HepG2 (cell line): ENCODE measurements around the gene DUS3L. TPM values are rescaled to one million over a fixed set of nuclear protein-coding genes. Genes with fewer than 3 reads are reported as not detected.

Experiments used
- ARNT2 ChIP-seq: sonication (generic); formaldehyde crosslinking; IDR thresholded peaks from 2 replicates; pipeline ENCODE4 v1.8.0; 2022; ENCODE audit warnings: mild to moderate bottlenecking, low read depth, missing genetic modification reagents, moderate library complexity
- ATAD3A ChIP-seq: sonication (generic); formaldehyde crosslinking; IDR thresholded peaks from 2 replicates; pipeline ENCODE4 v1.4.0; 2020; ENCODE audit warnings: missing genetic modification reagents
- BCL6 ChIP-seq: IDR thresholded peaks from 2 replicates; pipeline ENCODE4 v1.6.1; 2016; ENCODE audit warnings: missing genetic modification reagents, missing compliant biosample characterization
- CENPX ChIP-seq: sonication (generic); formaldehyde crosslinking; IDR thresholded peaks from 2 replicates; pipeline ENCODE4 v1.9.0; 2021; ENCODE audit warnings: mild to moderate bottlenecking, missing genetic modification reagents, moderate library complexity
- DR1 ChIP-seq: sonication (generic); formaldehyde crosslinking; IDR thresholded peaks from 2 replicates; pipeline ENCODE4 v1.8.0; 2021; ENCODE audit warnings: mild to moderate bottlenecking, missing genetic modification reagents, inconsistent platforms
- EHMT2 ChIP-seq: fragments of 200-600 bp; sonication (generic); IDR thresholded peaks from 2 replicates; pipeline ENCODE4 v1.7.0; 2017; ENCODE audit warnings: antibody characterized with exemption, low read depth, low read length, borderline replicate concordance
- LRRFIP1 ChIP-seq: sonication (generic); formaldehyde crosslinking; conservative IDR thresholded peaks from 2 replicates; pipeline ENCODE4 v1.4.0; 2020; ENCODE audit warnings: missing genetic modification reagents
- MXD4 ChIP-seq: IDR thresholded peaks from 2 replicates; pipeline ENCODE4 v1.6.1; 2016; ENCODE audit warnings: mild to moderate bottlenecking, missing biosample characterization, missing genetic modification reagents
- REL ChIP-seq: sonication (generic); formaldehyde crosslinking; conservative IDR thresholded peaks from 2 replicates; pipeline ENCODE4 v1.8.0; 2022; ENCODE audit warnings: mild to moderate bottlenecking, missing genetic modification reagents, moderate library complexity
- TFDP2 ChIP-seq: sonication (generic); formaldehyde crosslinking; IDR thresholded peaks from 2 replicates; pipeline ENCODE4 v1.4.0; 2020; ENCODE audit warnings: missing genetic modification reagents
- ZEB1 ChIP-seq: IDR thresholded peaks from 2 replicates; pipeline ENCODE4 v1.6.1; 2012; ENCODE audit warnings: mild to moderate bottlenecking, low read depth, inconsistent platforms; ENCODE audit not compliant: insufficient replicate concordance
- ZFYVE20 ChIP-seq: sonication (generic); formaldehyde crosslinking; IDR thresholded peaks from 2 replicates; pipeline ENCODE4 v1.8.0; 2023; ENCODE audit warnings: low read depth, mild to moderate bottlenecking, moderate library complexity, missing genetic modification reagents, borderline replicate concordance
- ZIK1 ChIP-seq: sonication (generic); formaldehyde crosslinking; IDR thresholded peaks from 2 replicates; pipeline ENCODE4 v1.5.0; 2020; ENCODE audit warnings: mild to moderate bottlenecking, low read depth, missing genetic modification reagents, borderline replicate concordance
- ZNF331 ChIP-seq: sonication (generic); formaldehyde crosslinking; IDR thresholded peaks from 2 replicates; pipeline ENCODE4 v1.4.0; 2020; ENCODE audit warnings: missing genetic modification reagents
- ZNF446 ChIP-seq: sonication (generic); formaldehyde crosslinking; IDR thresholded peaks from 2 replicates; pipeline ENCODE4 v1.5.0; 2020; ENCODE audit warnings: mild to moderate bottlenecking, missing genetic modification reagents
- ZNF557 ChIP-seq: sonication (generic); formaldehyde crosslinking; IDR thresholded peaks from 2 replicates; pipeline ENCODE4 v1.4.0; 2020; ENCODE audit warnings: missing genetic modification reagents
- ZNF589 ChIP-seq: sonication (generic); formaldehyde crosslinking; conservative IDR thresholded peaks from 2 replicates; pipeline ENCODE4 v1.8.0; 2022; ENCODE audit warnings: mild to moderate bottlenecking, moderate library complexity, missing genetic modification reagents
- ZNF670 ChIP-seq: sonication (generic); formaldehyde crosslinking; IDR thresholded peaks from 2 replicates; pipeline ENCODE4 v1.8.0; 2022; ENCODE audit warnings: mild to moderate bottlenecking, missing genetic modification reagents, borderline replicate concordance
- ZNF703 ChIP-seq: sonication (generic); formaldehyde crosslinking; IDR thresholded peaks from 2 replicates; pipeline ENCODE4 v1.5.1; 2020; ENCODE audit warnings: missing genetic modification reagents, mild to moderate bottlenecking, moderate library complexity, borderline replicate concordance
- ZNF780A ChIP-seq: sonication (generic); formaldehyde crosslinking; IDR thresholded peaks from 2 replicates; pipeline ENCODE4 v1.8.0; 2022; ENCODE audit warnings: mild to moderate bottlenecking, missing genetic modification reagents, moderate library complexity
- polyA plus RNA-seq, 8 experiments: library from polyadenylated mRNA; depleted of rRNA in 3 of 8; stranded (reverse) in 7 of 8; unstranded in 1 of 8; fragments of >200 nt; fragmentation: Illumina TruSeq in 4 of 8; extraction: Trizol in 4 of 8; gene quantifications; 2 replicates each; pipeline versions ENCODE4 v1.2.1 to v1.2.3, GENCODE V29; 2011 to 2016; ENCODE audit warnings: low read depth in 4 of 8, missing spikeins in 1 of 8, mixed read lengths in 1 of 8; ENCODE audit not compliant: insufficient read depth in 1 of 8
- total RNA-seq, 5 experiments: library from RNA; depleted of rRNA; stranded (reverse); fragments of >200 nt; fragmentation: Illumina TruSeq; extraction: Trizol; gene quantifications; 2 replicates each; pipeline ENCODE4 v1.2.3, GENCODE V29; 2016; ENCODE audit warnings: low read depth in 1 of 5
- TF ChIP-seq, protein P1 (sequence below): sonication (generic); formaldehyde crosslinking; conservative IDR thresholded peaks from 2 replicates; pipeline ENCODE4 v1.4.0; 2020; ENCODE audit warnings: missing genetic modification reagents
- TF ChIP-seq, protein P2 (sequence below): sonication (generic); formaldehyde crosslinking; conservative IDR thresholded peaks from 2 replicates; pipeline ENCODE4 v1.5.0; 2020; ENCODE audit warnings: missing genetic modification reagents

Gene DUS3L
- total and polyA plus RNA-seq, 2 of the 13 experiments (the other 11 are each of a cell fraction or from before 2014, with no cell fraction given): 13.3 to 25.1 TPM

GRCh38 chr19:5790559-5791520, at the start of gene DUS3L (continued):
- peak; percentile 80; the same call in 1 of the 2 replicates for TF ChIP-seq ZIK1 (CRISPR knock-in tag)
- TF ChIP-seq CENPX (CRISPR knock-in tag): no peak
- TF ChIP-seq, protein P1, sequence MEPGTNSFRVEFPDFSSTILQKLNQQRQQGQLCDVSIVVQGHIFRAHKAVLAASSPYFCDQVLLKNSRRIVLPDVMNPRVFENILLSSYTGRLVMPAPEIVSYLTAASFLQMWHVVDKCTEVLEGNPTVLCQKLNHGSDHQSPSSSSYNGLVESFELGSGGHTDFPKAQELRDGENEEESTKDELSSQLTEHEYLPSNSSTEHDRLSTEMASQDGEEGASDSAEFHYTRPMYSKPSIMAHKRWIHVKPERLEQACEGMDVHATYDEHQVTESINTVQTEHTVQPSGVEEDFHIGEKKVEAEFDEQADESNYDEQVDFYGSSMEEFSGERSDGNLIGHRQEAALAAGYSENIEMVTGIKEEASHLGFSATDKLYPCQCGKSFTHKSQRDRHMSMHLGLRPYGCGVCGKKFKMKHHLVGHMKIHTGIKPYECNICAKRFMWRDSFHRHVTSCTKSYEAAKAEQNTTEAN (CRISPR knock-in tag): no peak
- peak; percentile 67; the same call in 1 of the 2 replicates for TF ChIP-seq ZNF589 (CRISPR knock-in tag)
- peak; percentile 91; the same call in 1 of the 2 replicates for TF ChIP-seq TFDP2 (CRISPR knock-in tag)
- TF ChIP-seq, protein P2, sequence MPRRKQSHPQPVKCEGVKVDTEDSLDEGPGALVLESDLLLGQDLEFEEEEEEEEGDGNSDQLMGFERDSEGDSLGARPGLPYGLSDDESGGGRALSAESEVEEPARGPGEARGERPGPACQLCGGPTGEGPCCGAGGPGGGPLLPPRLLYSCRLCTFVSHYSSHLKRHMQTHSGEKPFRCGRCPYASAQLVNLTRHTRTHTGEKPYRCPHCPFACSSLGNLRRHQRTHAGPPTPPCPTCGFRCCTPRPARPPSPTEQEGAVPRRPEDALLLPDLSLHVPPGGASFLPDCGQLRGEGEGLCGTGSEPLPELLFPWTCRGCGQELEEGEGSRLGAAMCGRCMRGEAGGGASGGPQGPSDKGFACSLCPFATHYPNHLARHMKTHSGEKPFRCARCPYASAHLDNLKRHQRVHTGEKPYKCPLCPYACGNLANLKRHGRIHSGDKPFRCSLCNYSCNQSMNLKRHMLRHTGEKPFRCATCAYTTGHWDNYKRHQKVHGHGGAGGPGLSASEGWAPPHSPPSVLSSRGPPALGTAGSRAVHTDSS (CRISPR knock-in tag): no peak
- TF ChIP-seq ZEB1: no peak
- no peak; the same call in 1 of the 2 replicates for TF ChIP-seq ATAD3A
- TF ChIP-seq ZFYVE20 (CRISPR knock-in tag): 0 out of 2 replicates have a peak, but pooled peaks have one; percentile 63
- TF ChIP-seq EHMT2: no peak; the same call in 1 of the 2 replicates
- TF ChIP-seq ZNF446: peak; percentile 67; the same call in 1 of the 2 replicates
- no peak for TF ChIP-seq ZNF780A (CRISPR knock-in tag)
- TF ChIP-seq ZNF331: peak; percentile 27; the same call in 1 of the 2 replicates
- TF ChIP-seq LRRFIP1 (CRISPR knock-in tag): no peak
- TF ChIP-seq ARNT2 (CRISPR knock-in tag): peak; percentile 95
- TF ChIP-seq ZNF670 (CRISPR knock-in tag): no peak; the same call in 1 of the 2 replicates
- peak; percentile 100 for TF ChIP-seq MXD4 (CRISPR knock-in tag)
- peak; percentile 55 for TF ChIP-seq BCL6 (CRISPR knock-in tag)
- no peak for TF ChIP-seq ZNF703 (CRISPR knock-in tag)
- no peak for TF ChIP-seq ZNF557
- TF ChIP-seq DR1: peak; percentile 64; the same call in 1 of the 2 replicates
- TF ChIP-seq REL (CRISPR knock-in tag): no peak
